Measurements from ENCODE around the gene WDR87.
"Not testable (repeated sequence)": the region's sequence is repeated elsewhere in the genome, so short reads cannot be mapped to it uniquely, and the experiment has no call there.

The WDR87 gene

DNA sequence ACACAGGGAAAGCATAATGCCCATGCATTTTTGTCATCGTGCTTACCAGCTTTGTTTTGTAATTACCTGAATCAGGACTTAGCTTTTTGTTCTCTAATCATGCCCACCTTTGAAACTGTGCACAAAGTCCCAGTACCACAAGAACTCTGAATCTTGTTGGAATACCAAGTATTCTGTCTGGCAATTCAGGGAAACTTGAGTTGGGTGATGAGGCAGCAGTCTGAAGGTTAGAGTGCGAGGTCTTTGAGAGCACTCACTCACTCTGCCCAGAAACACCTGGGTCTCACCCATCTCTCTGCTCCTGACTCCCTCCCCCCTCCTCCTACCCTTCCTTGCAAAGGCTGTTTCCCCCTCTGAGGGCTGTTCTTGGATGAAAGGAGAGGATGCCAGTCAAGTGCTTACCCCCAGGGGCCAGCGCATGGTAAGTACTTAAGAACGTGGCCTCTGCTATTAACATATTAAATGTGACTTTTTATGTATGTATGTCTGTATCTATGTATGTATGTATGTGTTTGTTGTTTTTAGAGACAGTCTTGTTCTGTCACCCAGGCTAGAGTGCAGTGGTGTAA lies 23.0 kb upstream of the WDR87 start:
- DNase-seq, result no peak

DNA sequence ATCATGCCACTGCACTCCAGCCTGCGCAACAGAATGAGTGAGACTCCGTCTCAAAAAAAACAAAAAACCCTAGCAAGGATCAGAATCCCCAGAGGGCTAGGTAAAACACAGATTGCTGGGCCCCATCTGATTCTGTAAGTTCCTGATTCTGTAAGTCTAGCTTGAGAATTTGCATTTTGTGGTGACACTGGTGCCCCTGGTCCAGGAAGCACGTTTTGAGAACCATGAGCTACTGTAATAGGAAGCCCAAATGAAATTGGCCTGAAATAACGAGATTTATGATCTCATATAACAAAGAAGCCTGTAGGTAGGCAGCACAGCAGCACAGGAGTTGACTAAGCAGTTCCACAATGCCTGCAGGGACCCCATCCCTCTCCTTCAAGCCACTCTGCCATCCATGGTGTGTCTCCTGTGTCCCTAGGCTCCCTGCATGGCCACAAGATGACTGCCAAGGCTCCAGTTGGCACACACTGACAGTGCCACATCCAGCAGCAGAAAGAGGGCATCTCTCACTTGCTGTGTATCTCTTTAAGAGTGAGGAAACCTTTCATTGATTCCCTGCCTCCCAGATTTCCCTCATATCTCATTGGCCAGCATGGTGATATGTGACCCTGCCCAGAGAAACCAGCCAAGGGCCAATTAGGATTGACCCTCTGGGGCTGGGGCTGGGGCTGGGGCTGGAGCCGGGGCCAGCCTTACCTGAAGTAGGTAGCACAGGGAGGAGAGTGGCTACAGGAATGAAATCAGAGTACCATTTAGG lies 22.3 kb upstream of the WDR87 start:
- no peak for DNase-seq

- DNase-seq, result no peak
Observed at GRCh38 chr19:37926711-37927110, 20.3 kb upstream of the WDR87 start.

DNA sequence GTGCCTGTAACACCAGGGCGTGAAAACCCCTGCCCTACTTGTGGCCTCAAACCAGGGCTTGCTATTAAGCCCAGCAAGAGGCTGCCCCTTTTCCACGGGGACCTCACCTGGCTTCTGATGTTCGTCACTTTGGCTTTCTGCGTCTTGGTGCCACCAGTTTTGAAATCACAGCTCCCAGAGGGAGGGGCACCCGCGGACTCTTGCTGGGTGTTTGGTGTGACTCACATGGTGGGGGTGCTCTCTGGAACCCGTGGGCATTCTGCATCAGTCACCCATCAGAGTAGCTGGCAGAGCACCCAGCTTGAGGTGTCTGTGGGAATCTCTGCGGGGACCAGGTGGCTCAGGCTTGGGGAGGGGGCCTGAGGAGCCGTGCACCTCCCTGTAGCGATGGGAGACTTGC lies 19.9 kb upstream of the WDR87 start:
- no peak for DNase-seq

DNA sequence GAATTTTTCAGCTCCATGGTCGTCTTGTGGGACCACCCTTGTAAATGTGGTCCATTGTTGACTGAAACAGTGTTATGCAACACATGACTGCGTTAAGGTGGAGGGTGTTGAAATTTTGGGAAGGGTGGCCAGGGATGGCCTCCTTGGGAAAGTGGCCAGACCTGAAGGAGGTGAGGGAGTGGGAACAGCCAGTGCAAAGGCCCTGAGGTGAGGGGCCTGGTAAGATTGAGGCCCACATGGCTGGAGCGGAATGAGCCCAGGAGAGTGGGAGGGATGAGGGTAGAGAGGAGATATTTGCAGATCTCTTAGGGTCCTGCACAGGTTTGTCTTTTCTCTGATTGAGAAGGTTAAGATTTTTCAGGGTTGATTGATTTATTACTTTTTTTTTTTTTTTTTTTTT lies 18.8 kb upstream of the WDR87 start:
- DNase-seq, result no peak

GRCh38 chr19:37924573-37924972 lies 18.2 kb upstream of the WDR87 start:
- DNase-seq, result not testable (repeated sequence)

DNA sequence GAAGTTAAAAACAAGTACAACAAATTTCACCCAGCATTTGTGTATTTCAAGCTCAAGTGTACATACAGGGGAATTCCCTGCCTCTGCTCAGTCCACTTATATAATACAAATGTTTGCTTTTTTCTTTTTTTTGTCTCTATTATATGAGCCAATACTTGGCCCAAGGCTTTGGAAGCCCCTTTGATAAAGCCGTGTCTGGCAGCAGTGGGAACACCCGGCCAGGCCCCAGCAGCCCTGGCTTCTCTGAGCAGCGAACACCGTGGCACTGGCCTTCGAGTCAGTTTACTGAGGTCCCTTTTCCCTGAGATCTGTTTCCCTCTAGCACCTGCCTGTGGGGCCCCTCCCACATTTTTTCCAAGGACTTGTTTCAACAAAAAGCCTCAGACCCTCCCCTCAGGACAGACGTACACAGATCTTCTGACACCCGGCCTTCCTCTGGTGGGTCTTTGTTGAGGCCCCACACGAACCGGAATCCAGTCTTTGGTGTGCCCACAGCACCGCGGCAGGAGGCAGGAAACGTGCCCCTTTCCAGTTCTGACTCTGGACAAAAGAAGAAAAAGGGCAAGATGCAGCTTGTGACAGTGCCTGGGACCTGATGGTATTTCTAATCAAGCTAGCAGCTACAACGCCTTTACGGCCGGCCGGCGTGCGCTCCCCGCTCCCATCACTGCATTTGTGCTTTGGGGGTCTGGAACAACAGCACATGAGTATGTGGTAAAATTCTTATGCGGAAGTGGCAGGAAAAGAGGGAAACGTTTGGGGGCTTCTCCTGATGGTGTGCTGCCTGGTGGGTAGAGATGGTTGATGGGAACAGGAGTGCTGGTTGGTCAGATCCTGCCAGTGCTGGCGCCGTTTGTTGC lies 14.4 kb upstream of the WDR87 start:
- no peak for DNase-seq

- DNase-seq, result no peak
Observed at GRCh38 chr19:37914908-37915307, 8.5 kb upstream of the WDR87 start.

DNA sequence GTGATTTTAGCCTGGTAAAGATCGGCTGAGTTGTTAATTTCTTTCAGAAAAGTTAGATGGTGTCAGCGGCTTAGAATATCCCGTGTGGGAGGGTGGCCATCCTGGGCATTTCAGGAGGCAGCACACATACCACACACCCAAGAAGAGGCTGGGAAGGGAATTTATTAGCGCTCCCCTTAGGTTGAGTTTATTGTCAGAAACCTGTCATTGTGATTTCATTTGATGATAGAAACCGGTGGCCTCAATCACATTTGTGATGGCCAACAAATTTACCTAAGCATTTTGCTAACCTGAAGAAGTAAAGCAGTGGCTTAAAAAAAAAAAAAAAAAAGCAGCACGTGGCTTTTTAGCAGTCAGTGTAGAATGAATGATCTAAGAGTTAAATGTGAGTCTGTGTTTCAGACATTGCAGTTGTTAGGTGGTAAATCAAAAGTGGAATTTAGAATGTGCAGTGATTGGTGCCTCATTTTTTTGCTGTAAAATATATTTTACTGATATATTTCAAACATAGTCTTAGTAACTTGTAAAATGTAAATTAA lies 3.3 kb upstream of the WDR87 start:
- DNase-seq, result no peak

DNA sequence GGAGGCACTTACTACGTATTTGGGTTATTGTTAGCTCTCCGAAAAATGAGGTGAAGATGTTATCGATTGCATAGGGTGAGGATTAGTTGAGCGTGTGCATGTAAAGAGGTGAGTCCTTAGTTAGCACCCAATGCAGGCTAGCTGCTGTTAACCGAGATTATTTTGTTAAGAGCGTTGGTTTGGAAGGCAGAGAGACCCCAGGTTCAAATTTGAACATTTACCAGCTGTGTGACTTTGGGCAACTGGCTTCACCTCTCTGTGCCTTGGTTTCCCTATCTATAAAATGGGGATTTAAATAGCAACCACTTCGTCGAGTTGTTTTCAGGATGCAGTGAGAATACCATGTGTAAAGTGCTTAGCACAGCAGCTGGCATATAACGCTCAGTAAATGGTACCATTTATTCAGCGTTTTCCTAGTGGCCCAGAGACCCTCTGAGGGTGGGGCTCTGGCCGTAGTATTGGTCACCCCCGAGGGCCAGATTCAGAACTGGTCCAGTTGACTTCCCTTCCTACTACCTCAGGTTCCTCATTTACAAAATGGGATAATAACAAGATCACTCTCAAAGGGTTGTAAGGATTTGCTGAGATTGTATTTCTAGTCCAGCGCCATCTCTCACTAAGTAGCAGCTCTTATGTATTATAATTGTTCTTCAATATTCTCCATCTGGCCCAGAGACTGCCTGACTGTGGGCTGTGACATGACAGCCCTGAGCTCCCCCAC lies 1.5 kb upstream of the WDR87 start:
- DNase-seq, result no peak

DNA sequence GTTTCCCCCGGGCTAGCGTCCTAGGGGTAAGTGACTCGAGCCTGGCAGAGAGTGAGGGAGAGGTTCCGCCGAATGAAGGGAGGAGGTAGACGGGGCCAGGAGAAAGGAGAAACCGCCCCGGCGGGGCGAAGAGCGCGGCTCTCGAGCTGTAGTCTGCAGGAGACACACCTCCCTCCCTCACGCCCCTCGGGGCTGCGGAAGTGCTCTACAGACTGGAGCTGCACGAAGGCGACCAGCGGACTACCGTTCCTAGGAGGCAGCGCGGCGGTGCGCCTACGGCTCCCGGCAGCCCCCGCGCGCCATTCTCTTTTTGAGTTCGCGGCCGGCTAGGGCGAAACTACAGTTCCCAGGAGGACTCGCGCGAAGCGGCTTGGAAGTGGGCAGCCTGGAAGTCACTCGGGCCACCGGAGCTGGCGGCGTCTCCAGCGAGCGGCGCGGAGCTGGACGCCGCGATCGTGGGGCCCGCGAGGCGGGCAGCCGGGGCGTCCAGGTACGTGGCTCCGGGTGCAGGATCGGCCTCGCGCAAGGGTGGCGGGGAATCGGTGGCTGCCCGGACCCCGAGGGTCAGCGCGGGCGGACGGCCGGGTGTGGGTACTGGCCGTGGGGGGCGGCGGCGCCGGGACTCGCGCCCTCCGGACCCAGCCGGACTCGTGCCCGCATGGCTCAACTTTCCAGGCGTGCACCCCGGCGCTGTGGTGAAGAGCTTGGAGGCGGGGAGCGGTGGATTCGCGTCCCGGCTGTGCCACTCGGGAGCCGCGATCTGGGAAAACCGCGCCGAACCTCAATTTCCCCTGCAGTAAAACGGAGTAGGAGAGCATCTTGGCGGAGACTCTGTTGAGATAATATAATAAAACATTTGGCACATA lies 708 bp upstream of the WDR87 start, which contains the start of gene SIPA1L3:
TSS of gene SIPA1L3 (plus strand) at position 340 of the 866 bp plus-strand sequence. CDS start 174,358 bp downstream, outside the sequence.
- DNase-seq, result peak; percentile 92

GRCh38 chr19:37903096-37903495 lies 3.3 kb downstream of the WDR87 start:
- DNase-seq, result no peak

GRCh38 chr19:37902668-37903067 lies 3.7 kb downstream of the WDR87 start:
- peak; percentile 81 for DNase-seq

GRCh38 chr19:37899966-37900365 lies 6.4 kb downstream of the WDR87 start:
- no peak for DNase-seq

- no peak for DNase-seq
Observed at GRCh38 chr19:37899453-37899852, 6.9 kb downstream of the WDR87 start.

- DNase-seq, result no peak
Observed at GRCh38 chr19:37896180-37896579, 10.2 kb downstream of the WDR87 start.

DNA sequence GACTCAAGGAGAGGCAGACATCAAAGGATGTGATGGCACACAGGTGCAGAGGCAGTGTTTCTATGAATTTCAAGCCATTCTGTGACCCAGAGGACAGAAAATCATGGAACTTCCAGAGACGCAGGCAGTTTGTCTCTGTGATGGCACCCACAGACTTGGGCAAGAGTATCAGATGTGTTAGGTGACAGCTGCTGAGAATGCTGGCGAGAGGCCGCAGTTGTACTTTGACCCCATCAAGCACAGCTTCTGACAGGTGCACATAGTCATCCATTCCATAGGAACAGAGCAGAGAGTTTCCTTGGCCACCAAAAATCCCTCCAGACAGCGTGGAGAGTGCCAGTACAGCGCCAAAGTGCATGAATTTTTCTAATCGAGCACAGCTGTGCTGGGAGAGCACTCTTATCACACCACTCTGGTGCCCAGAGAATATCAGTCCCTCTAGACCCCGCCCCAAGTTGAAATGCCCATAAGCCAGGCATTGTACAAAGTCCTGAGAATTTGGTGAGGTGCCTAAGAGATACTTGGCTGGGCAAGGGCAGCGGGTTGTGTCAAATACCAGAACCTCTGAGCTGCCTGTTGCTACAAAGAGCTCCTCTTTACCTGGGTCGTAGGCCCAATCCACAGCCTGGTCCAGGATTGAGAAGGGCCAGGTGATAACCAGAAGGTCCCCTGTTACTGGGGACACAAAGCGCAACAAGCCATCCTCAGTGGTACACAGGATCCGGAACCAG lies 12.4 kb downstream of the WDR87 start:
- no peak for DNase-seq

- no peak for DNase-seq
Observed at GRCh38 chr19:37886571-37886970, 19.8 kb downstream of the WDR87 start.

DNA sequence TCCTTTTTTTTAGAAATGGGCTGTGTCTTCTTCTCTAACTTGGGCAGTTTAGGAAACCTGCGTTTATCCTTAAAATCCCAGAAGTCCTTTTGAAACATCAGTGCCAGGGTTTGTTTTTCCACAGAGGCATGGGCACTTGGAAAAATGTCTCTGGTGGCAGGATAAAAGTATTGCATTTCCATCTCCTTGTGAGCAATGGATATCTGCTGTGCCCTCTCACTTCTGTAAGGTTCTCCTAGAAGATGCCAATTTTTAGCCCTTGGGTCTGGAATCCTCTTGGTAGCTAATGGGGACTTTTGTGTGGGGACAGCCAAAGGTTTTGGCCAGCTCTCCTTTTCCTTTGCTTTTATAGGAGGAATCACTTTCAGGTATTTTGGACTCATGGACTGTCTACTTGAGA lies 21.0 kb downstream of the WDR87 start:
- no peak for DNase-seq

DNA sequence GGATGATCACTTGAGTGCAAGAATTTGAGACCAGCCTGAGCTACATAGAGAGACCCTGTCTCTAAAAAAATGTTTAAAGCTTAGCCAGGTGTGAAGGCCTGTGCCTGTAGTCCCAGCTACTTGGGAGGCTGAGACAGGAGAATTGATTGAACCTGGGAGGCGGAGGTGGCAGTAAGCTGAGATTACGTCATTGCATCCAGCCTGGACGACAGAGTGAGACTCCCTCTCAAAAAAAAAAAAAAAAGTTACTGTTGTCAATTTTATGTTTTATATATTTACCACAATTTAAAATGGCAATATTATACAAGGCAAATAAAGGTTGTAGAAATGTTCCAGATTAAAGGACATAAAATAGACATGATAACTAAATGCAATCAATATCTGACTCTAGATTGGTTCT lies 29.2 kb downstream of the WDR87 start:
- no peak for DNase-seq

GRCh38 chr19:37876032-37876431 lies 30.4 kb downstream of the WDR87 start:
- no peak for DNase-seq

Data from CD4-positive, alpha-beta T cell treated with Interleukin-17A for 1 hour (primary cell).